Bronchial epithelial cell (primary cell): Measurements from ENCODE around the gene CLSTN2. TPM values are rescaled to one million over a fixed set of nuclear protein-coding genes. Genes with fewer than 3 reads are reported as not detected.

Experiments used
- DNase-seq: peaks from one replicate; pipeline ENCODE4 v3.0.0-alpha.2; 2010; ENCODE audit warnings: low read depth
- FAIRE-seq: peaks from 2 replicates; lab custom pipeline; 2011; peaks lifted over from hg19 to GRCh38; lab: Jason Lieb, UNC
- H3K27me3 ChIP-seq: 2 replicates; pipeline ENCODE4 v1.5.1; 2011; ENCODE audit warnings: low read length; ENCODE audit not compliant: control insufficient read depth, insufficient read depth
- H3K36me3 ChIP-seq: 2 replicates; pipeline ENCODE4 v1.5.1; 2011; ENCODE audit warnings: low read length; ENCODE audit not compliant: control insufficient read depth, insufficient read depth
- H3K4me3 ChIP-seq: 2 replicates; pipeline ENCODE4 v1.5.1; 2011; ENCODE audit warnings: mild to moderate bottlenecking, low read depth, low read length, control low read depth
- CTCF ChIP-seq: IDR thresholded peaks from 2 replicates; pipeline ENCODE4 v1.5.1; 2011; ENCODE audit warnings: mild to moderate bottlenecking, moderate library complexity, low read length, control low read depth, inconsistent platforms; ENCODE audit not compliant: insufficient read depth, severe bottlenecking
- total RNA-seq: library from RNA; depleted of rRNA; stranded (reverse); fragments of >200 nt; gene quantifications from 2 replicates; pipeline ENCODE4 v1.2.1, GENCODE V29; 2014

CLSTN2 gene
- total RNA-seq, 1 donor from 2014 or later, result 0.26 TPM

GRCh38 chr3:140347151-140347550 is 412.2 kb downstream of the CLSTN2 start:
- no peak for FAIRE-seq
- no peaks in the 10 kb centered on the region for H3K27me3 ChIP-seq
- no peak overlapping the region for H3K4me3 ChIP-seq
- no peak for TF ChIP-seq CTCF
- H3K36me3 ChIP-seq, result no peaks in the 10 kb centered on the region
- DNase-seq, result no peak

GRCh38 chr3:140349938-140350337 is 415.0 kb downstream of the CLSTN2 start:
- FAIRE-seq (no peak), DNase-seq (no peak)
- H3K27me3 ChIP-seq, result no peaks in the 10 kb centered on the region
- H3K36me3 ChIP-seq, result no peaks in the 10 kb centered on the region
- no peak overlapping the region for H3K4me3 ChIP-seq
- no peak for TF ChIP-seq CTCF

GRCh38 chr3:140351466-140351865 is 416.5 kb downstream of the CLSTN2 start:
- DNase-seq, result no peak
- no peak overlapping the region for H3K4me3 ChIP-seq
- no peaks in the 10 kb centered on the region for H3K27me3 ChIP-seq
- no peak for FAIRE-seq
- no peaks in the 10 kb centered on the region for H3K36me3 ChIP-seq
- TF ChIP-seq CTCF, result no peak

GRCh38 chr3:140355481-140355880 is 420.5 kb downstream of the CLSTN2 start:
- Histone ChIP-seq H3K27me3 (peaks cover 1% of the 10 kb centered on the region), H3K36me3 (no peaks in the 10 kb centered on the region), H3K4me3 (no peak overlapping the region)
- FAIRE-seq (no peak), DNase-seq (no peak)
- TF ChIP-seq CTCF, result no peak

GRCh38 chr3:140358686-140359085 is 423.7 kb downstream of the CLSTN2 start:
- Histone ChIP-seq H3K27me3 (peaks cover 1% of the 10 kb centered on the region), H3K36me3 (no peaks in the 10 kb centered on the region), H3K4me3 (no peak overlapping the region)
- DNase-seq (no peak), FAIRE-seq (peak; percentile 36)
- TF ChIP-seq CTCF, result no peak
